ENCODE measurements around the gene BID. TPM values are rescaled to one million over a fixed set of nuclear protein-coding genes. Genes with fewer than 3 reads are reported as not detected.

BID gene
- total and polyA plus RNA-seq, 2 of the 8 experiments (the other 6 are each of a cell fraction or from before 2014, with no cell fraction given): 39.3 to 114 TPM

DNA sequence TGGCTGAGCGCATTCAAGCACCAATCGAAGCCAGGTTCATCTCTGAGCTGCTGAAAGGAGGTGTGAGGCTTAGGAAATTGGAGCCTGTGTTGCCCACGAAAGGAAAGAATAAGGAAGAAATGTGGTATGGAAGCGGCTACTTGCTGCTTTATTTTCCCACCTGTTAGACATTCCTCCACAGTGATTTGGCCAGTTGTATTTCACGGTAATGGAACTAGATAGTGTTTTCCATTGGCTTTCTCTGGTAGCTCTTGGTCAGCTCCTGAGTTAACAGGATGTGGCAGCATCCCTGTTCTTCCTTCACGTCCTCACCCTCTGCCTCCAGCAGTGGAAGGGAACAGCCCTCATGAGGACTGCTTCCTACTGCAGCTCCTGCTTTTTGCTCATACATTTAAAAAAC, 44.7 kb downstream of the BID start (continued):
- TF ChIP-seq, protein P1, sequence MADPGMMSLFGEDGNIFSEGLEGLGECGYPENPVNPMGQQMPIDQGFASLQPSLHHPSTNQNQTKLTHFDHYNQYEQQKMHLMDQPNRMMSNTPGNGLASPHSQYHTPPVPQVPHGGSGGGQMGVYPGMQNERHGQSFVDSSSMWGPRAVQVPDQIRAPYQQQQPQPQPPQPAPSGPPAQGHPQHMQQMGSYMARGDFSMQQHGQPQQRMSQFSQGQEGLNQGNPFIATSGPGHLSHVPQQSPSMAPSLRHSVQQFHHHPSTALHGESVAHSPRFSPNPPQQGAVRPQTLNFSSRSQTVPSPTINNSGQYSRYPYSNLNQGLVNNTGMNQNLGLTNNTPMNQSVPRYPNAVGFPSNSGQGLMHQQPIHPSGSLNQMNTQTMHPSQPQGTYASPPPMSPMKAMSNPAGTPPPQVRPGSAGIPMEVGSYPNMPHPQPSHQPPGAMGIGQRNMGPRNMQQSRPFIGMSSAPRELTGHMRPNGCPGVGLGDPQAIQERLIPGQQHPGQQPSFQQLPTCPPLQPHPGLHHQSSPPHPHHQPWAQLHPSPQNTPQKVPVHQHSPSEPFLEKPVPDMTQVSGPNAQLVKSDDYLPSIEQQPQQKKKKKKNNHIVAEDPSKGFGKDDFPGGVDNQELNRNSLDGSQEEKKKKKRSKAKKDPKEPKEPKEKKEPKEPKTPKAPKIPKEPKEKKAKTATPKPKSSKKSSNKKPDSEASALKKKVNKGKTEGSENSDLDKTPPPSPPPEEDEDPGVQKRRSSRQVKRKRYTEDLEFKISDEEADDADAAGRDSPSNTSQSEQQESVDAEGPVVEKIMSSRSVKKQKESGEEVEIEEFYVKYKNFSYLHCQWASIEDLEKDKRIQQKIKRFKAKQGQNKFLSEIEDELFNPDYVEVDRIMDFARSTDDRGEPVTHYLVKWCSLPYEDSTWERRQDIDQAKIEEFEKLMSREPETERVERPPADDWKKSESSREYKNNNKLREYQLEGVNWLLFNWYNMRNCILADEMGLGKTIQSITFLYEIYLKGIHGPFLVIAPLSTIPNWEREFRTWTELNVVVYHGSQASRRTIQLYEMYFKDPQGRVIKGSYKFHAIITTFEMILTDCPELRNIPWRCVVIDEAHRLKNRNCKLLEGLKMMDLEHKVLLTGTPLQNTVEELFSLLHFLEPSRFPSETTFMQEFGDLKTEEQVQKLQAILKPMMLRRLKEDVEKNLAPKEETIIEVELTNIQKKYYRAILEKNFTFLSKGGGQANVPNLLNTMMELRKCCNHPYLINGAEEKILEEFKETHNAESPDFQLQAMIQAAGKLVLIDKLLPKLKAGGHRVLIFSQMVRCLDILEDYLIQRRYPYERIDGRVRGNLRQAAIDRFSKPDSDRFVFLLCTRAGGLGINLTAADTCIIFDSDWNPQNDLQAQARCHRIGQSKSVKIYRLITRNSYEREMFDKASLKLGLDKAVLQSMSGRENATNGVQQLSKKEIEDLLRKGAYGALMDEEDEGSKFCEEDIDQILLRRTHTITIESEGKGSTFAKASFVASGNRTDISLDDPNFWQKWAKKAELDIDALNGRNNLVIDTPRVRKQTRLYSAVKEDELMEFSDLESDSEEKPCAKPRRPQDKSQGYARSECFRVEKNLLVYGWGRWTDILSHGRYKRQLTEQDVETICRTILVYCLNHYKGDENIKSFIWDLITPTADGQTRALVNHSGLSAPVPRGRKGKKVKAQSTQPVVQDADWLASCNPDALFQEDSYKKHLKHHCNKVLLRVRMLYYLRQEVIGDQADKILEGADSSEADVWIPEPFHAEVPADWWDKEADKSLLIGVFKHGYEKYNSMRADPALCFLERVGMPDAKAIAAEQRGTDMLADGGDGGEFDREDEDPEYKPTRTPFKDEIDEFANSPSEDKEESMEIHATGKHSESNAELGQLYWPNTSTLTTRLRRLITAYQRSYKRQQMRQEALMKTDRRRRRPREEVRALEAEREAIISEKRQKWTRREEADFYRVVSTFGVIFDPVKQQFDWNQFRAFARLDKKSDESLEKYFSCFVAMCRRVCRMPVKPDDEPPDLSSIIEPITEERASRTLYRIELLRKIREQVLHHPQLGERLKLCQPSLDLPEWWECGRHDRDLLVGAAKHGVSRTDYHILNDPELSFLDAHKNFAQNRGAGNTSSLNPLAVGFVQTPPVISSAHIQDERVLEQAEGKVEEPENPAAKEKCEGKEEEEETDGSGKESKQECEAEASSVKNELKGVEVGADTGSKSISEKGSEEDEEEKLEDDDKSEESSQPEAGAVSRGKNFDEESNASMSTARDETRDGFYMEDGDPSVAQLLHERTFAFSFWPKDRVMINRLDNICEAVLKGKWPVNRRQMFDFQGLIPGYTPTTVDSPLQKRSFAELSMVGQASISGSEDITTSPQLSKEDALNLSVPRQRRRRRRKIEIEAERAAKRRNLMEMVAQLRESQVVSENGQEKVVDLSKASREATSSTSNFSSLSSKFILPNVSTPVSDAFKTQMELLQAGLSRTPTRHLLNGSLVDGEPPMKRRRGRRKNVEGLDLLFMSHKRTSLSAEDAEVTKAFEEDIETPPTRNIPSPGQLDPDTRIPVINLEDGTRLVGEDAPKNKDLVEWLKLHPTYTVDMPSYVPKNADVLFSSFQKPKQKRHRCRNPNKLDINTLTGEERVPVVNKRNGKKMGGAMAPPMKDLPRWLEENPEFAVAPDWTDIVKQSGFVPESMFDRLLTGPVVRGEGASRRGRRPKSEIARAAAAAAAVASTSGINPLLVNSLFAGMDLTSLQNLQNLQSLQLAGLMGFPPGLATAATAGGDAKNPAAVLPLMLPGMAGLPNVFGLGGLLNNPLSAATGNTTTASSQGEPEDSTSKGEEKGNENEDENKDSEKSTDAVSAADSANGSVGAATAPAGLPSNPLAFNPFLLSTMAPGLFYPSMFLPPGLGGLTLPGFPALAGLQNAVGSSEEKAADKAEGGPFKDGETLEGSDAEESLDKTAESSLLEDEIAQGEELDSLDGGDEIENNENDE (IDR thresholded peaks at IDR 0.05; ENCODE audit: insufficient replicate concordance, low read length): no peak
